Pancreas (tissue), 10 donors: ENCODE data around the gene PRAMEF11. TPM values are rescaled to one million over a fixed set of nuclear protein-coding genes. Genes with fewer than 3 reads are reported as not detected.

ENCODE experiments used
- ATAC-seq, 4 donors: fragments of 200-7000 bp; cut with Tn5 transposase; one replicate each; pipeline versions ENCODE4 v1.8.0 to v1.9.1; 2020; ENCODE audit warnings: mild to moderate bottlenecking in 4 of 4, moderate library complexity in 4 of 4
- DNase-seq, 6 donors: peaks; one replicate each; pipeline ENCODE4 v3.0.0-alpha.2; 2020
- FAIRE-seq: peaks from 2 replicates; lab custom pipeline; 2012; peaks lifted over from hg19 to GRCh38; lab: Jason Lieb, UNC
- H3K27ac ChIP-seq, 4 donors: fragments of 200-600 bp; sonication (generic); 1 replicate in 3 of 4; 2 replicates in 1 of 4; pipeline versions ENCODE4 v1.5.0 to v1.8.0; 2020
- H3K27me3 ChIP-seq, 4 donors: fragments of 200-600 bp; one replicate each; pipeline ENCODE4 v1.8.0; 2021
- H3K36me3 ChIP-seq, 3 donors: fragments of 200-600 bp; sonication (generic) in 1 of 3; one replicate each; pipeline versions ENCODE4 v1.5.0 to v1.8.0; 2020 to 2021
- H3K4me1 ChIP-seq, 3 donors: fragments of 200-600 bp; one replicate each; pipeline ENCODE4 v1.8.0; 2021
- H3K4me3 ChIP-seq, 4 donors: fragments of 200-600 bp; sonication (generic) in 2 of 4; one replicate each; pipeline versions ENCODE4 v1.5.0 to v1.8.0; 2020 to 2021
- H3K9me3 ChIP-seq, 4 donors: fragments of 200-600 bp; one replicate each; pipeline ENCODE4 v1.8.0; 2021
- CTCF ChIP-seq, 4 donors: fragments of 200-600 bp; sonication (generic) in 3 of 4; IDR thresholded peaks; one replicate each; pipeline versions ENCODE4 v1.5.0 to v1.8.0; 2021; ENCODE audit warnings: antibody characterized with exemption in 4 of 4
- WGBS, 2 donors: extraction: QIAGEN DNeasy Blood & Tissue Kit; methylation state at CpG; one replicate each; pipeline ENCODE4 v1.1.7; 2013; 5-methylcytosine and 5-hydroxymethylcytosine counted together
- intact Hi-C, 3 donors: fragments of 100-400 bp; cut with DNase I; formaldehyde crosslinking; loops; one replicate each; pipeline versions ENCODE4 v1.11.1 to v1.14.2; 2022
- polyA plus RNA-seq, 2 donors: library from polyadenylated mRNA; stranded (reverse); fragments of 200-250 nt; gene quantifications; one replicate each; pipeline ENCODE4 v1.2.3, GENCODE V29; 2013
- total RNA-seq, 6 donors: library from RNA; stranded (reverse); fragmentation: NEBNext Ultra II Directional in 4 of 6; extraction: Animal tissue kit (Norgen Biotek cat#: 25700) in 4 of 6; gene quantifications; one replicate each; pipeline versions ENCODE4 v1.2.1 to v1.2.4, GENCODE V29; 2021 to 2023
- donor health status: healthy with polysubstance abuse.
- donor health status: DM: no; HTN: no; CAD: no; lungs with moderate emphysema.
- donor health status: DM: no; HTN: no; CAD: no.
- donor health status: control.
- donor health status: control.
- donor health status: Bipolar disorder and iron deficiency.
- donor health status: DM: yes; HTN: yes; CAD: no.
- donor health status: DM: no; HTN: no; CAD: no.
- donor health status: DM: no; HTN: no; CAD: no.
- donor health status: DM: yes; HTN: yes; CAD: no.

Gene PRAMEF11
- total and polyA plus RNA-seq, 8 donors: not detected

DNA sequence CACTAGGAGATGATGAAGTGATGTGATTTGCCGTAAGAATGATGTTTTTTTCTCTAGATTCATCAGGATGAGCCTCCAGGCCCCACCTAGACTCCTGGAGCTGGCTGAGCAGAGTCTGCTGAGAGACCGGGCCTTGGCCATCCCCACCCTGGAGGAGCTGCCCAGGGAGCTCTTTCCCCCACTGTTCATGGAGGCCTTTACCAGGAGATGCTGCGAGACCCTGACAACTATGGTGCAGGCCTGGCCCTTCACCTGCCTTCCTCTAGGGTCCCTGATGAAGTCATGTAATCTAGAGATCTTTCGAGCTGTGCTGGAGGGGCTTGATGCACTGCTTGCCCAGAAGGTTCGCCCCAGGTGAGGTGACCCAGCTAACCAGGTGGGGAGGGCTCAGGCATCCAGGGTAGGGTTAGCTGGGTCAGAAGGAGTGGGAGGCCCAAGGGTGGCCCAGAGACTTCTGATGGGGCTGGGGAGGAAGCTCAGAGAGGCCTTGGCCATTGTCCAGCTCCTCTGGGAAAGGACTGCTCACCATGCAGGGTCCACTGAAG, 56.3 kb downstream of the PRAMEF11 start:
- FAIRE-seq: no peak
- Histone ChIP-seq H3K27me3 (no peaks in the 10 kb centered on the region), H3K27ac (no peak overlapping the region), H3K4me3 (no peak overlapping the region), H3K4me1 (no peaks in the 10 kb centered on the region), H3K9me3 (no peaks in the 10 kb centered on the region), H3K36me3 (no peaks in the 10 kb centered on the region)
- no peak for ATAC-seq
- intact Hi-C loops: no loop called here
- 67 to 80% methylated on average over 5 of the region's 5 CpGs for WGBS, 2 donors
- no peak for TF ChIP-seq CTCF (IDR thresholded peaks at IDR 0.05)
- DNase-seq: no peak

Other genes starting within 250 kb of the PRAMEF11 start
- gene DHRS3, start 213.2 kb downstream of the PRAMEF11 start, total RNA-seq: 10 to 100 TPM; 51.3 to 98.6 (median 71.0) TPM
- 10 to 100 TPM; 47.7 to 48.2 TPM for gene DHRS3, start 213.2 kb downstream of the PRAMEF11 start, polyA plus RNA-seq
- not detected for gene AADACL4, start 187.3 kb downstream of the PRAMEF11 start, total RNA-seq
- not detected for gene AADACL4, start 187.3 kb downstream of the PRAMEF11 start, polyA plus RNA-seq
- not detected for gene AADACL3, start 115.3 kb downstream of the PRAMEF11 start, total RNA-seq
- under 1 TPM in 1 of 2 donors, not detected in 1; 0.02 TPM for gene AADACL3, start 115.3 kb downstream of the PRAMEF11 start, polyA plus RNA-seq
- gene CFAP107, start 85.2 kb downstream of the PRAMEF11 start, total RNA-seq: under 1 TPM in 2 of 6 donors, not detected in 4; 0.19 to 0.26 TPM
- gene CFAP107, start 85.2 kb downstream of the PRAMEF11 start, polyA plus RNA-seq: under 1 TPM in 1 of 2 donors, not detected in 1; 0.92 TPM
- not detected for gene PRAMEF12, start 57.7 kb downstream of the PRAMEF11 start, total RNA-seq
- not detected for gene PRAMEF12, start 57.7 kb downstream of the PRAMEF11 start, polyA plus RNA-seq
- not detected for gene PRAMEF1, start 40.0 kb downstream of the PRAMEF11 start, total RNA-seq
- not detected for gene PRAMEF1, start 40.0 kb downstream of the PRAMEF11 start, polyA plus RNA-seq
- gene HNRNPCL1, start 17.3 kb upstream of the PRAMEF11 start, total RNA-seq: not detected
- gene HNRNPCL1, start 17.3 kb upstream of the PRAMEF11 start, polyA plus RNA-seq: not detected
- not detected for gene PRAMEF2, start 25.7 kb upstream of the PRAMEF11 start, total RNA-seq
- gene PRAMEF2, start 25.7 kb upstream of the PRAMEF11 start, polyA plus RNA-seq: not detected
- not detected for gene PRAMEF4, start 54.8 kb upstream of the PRAMEF11 start, total RNA-seq
- not detected for gene PRAMEF4, start 54.8 kb upstream of the PRAMEF11 start, polyA plus RNA-seq
- gene PRAMEF10, start 66.9 kb upstream of the PRAMEF11 start, total RNA-seq: not detected
- gene PRAMEF10, start 66.9 kb upstream of the PRAMEF11 start, polyA plus RNA-seq: not detected
- gene PRAMEF7, start 85.2 kb upstream of the PRAMEF11 start, total RNA-seq: not detected
- not detected for gene PRAMEF7, start 85.2 kb upstream of the PRAMEF11 start, polyA plus RNA-seq
- not detected for gene PRAMEF6, start 116.2 kb upstream of the PRAMEF11 start, total RNA-seq
- not detected for gene PRAMEF6, start 116.2 kb upstream of the PRAMEF11 start, polyA plus RNA-seq
- gene PRAMEF27, start 225.2 kb upstream of the PRAMEF11 start, total RNA-seq: not detected
- not detected for gene PRAMEF27, start 225.2 kb upstream of the PRAMEF11 start, polyA plus RNA-seq
- gene HNRNPCL3, start 229.4 kb upstream of the PRAMEF11 start, total RNA-seq: not detected
- not detected for gene HNRNPCL3, start 229.4 kb upstream of the PRAMEF11 start, polyA plus RNA-seq
- gene PRAMEF25, start 239.4 kb upstream of the PRAMEF11 start, total RNA-seq: not detected
- not detected for gene PRAMEF25, start 239.4 kb upstream of the PRAMEF11 start, polyA plus RNA-seq